Fibroblast of skin of right quadriceps (primary cell): Measurements from ENCODE around the gene STK32C.
"Not testable (repeated sequence)": the region's sequence is repeated elsewhere in the genome, so short reads cannot be mapped to it uniquely, and the experiment has no call there.

Experiments
- DNase-seq: peaks from one replicate; pipeline ENCODE4 v3.0.0-alpha.2; 2013

The STK32C gene

DNA sequence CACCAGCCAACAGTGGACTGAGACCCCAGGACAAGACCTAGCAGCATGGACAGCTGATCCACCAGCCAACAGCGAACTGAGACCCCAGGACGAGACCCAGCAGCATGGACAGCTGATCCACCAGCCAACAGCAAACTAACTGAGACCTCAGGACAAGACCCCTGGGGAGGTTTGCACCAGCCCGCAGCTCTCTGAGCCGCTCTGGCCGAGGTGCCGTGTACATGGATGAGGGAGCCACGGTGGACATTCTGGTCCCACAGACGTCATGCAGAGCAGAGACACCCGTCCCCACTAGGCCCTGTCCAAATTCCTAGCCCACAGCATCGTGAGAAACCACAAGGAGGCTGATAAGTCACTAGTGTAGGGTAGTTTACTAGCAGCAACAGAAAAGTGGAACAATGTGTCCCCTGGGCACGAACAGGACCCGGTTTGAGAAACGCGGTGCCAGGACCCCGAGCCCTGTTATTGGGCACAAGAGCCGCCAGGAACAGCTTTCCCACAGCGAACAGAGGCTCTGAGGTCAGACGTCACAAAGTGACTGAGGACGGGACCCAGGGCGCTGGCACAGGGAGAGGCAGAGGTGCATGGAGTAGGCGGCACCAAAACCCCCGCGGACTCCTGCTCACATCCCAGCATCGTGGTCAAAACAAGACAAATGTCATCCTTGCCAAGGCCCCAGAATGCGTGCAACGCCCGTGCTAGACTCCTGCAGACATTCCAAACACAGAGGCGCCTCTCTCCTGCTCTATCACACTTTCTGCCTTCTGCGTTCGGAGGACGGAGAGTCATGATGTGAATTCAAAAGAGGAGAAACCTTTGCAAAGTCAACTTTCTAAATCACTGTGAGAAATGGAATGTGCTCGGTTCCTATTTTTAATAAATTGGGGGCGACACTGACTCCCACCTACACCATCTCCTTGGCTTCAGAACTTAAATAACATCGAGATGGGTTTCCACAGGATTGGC lies 8.1 kb downstream of the STK32C start:
- no peak for DNase-seq

DNA sequence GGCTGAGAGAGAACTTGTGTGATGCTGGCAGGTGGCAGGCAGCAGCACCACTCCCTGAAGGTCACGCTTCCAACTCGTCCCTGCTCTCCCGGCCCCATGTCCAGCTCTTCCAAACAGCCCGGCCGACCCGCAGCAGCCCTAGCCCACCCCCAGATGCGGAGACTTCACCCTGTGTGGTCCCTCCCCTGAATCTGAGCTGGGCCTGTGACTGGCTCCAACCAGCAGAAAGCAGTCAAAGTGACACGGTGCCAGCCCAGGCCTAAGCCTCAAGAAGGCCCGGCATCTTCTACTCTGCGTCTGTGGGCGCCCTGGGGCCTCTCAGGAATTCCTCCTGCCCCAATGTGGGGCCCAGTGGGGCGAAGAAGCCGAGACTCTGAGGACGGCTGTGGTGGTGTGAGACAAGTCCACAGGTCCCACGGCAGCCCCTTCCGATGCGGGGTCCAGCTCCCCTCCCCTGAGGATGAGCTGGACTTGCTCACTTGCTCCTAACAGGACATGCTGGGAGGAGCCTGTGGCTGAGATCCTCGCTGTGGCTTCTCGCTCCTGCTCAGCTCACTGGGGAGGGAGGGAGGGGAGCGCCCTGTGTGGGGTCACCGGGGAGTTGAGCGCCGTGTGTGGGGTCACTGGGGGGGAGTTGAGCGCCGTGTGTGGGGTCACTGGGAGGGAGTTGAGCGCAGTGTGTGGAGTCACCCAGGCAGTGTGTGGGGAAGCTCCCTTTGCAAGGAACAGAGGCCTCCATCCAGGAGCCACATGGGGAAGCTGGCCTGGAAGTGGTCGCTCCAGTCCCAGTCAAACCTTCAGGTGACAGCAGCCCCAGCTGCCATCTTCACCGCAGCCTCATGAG lies 9.5 kb downstream of the STK32C start:
- no peak for DNase-seq

DNA sequence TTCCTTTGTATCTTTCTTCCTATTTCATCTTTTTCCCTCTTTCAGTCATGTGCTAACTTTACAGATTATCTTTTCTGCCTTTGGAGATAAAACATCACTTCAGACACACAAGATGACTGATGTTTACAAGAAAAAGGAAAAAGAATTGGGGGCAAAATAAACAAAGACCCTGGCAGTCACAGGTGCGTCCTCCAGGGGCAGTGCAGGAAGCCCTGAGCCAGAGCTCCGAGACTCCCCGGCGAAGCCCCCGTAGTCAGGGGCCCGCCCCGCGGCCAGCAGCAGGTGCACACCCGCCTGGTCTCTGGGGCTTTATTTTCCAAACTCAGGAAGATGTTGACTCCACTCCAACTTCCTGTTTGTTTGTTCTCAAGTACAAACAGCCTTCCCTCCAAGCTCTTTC lies 10.2 kb downstream of the STK32C start:
- no peak for DNase-seq

DNA sequence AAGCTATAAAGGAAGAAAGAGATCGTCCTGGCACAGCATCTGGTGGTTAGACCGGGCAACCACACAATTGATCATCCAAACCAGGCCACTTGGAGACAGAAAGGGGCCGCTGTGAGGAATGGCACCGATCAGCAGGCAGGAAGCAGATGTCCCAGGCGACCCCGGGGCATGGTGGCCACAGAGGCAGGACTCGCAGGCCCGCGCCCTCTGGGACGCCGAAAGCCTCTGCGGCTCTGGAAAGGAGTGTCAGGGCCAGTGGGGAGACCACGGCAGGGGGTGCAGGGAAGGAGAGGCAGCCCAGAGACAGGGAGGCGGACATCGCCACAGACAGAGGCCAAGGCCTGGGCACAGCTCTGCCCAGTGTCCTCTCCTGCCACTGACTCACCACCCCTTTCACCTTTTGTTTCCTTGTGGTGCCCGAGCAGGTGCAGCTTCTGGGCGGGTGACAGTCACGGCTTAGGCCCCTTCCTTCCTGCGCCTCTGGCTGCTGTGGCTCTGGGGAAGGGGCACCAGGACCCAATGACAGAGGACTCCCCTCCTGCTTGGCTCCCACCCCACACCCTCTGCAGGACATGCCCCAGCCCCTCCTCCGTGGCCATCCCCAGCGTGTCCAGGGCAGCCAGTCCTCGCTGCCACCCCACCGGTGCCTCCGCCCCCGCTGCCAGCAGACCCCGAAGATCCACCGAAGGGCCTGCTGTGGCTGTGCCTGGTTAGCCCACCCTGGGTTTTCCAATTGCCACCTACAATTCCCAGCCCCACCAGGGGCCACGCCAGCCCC lies 10.9 kb downstream of the STK32C start:
- DNase-seq: no peak

DNA sequence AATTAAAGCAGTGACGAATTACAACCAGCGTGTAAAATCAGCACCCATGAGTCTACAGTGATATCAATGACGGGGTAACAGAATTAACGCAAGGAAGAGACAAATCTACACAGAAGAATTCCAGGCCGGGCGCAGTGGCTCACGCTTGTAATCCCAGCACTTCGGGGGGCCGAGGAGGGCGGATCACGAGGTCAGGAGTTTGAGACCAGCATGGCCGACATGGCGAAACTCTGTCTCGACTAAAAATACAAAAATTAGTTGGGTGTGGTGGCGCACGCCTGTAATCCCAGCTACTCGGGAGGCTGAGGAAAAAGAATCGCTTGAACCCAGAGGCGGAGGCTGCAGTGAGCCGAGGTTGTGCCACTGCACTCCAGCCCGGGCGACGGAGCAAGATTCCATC lies 12.3 kb downstream of the STK32C start:
- DNase-seq: not testable (repeated sequence)

DNA sequence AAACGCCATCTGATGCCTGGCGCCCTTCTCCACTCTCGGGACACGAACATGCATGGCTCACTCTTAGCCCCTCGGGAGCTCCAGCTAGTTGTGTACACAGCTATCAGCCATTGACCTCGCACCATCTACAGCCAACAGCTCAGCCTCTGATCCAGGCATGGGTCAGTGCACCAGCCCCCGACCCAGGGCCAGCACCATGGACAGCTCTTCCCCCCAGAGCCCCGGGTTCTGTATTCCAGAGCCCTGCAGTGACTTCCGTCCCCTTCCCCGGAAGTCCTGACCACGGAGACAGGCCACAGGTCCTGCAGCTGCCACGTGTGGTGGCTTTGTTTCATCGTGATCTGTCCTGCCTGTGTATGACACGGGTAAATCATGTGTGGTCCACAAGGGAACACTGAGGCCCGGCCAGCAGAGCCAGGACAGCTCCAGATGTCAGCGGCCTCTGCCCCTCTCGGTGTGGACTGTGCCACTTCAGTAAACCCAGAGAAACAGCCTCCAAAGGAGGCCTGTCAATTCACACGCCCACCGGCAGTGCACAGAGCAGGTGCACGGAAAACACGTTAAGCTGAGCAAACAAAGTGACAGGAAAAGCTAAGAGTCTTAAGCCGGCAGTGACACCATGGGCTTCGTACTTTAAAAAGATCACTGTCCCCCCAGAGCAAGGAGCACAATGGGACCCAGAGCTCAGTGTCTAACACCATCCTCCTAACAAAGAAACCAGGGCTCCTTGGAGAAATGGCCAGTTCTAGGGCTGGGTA lies 13.0 kb downstream of the STK32C start:
- DNase-seq: no peak

DNA sequence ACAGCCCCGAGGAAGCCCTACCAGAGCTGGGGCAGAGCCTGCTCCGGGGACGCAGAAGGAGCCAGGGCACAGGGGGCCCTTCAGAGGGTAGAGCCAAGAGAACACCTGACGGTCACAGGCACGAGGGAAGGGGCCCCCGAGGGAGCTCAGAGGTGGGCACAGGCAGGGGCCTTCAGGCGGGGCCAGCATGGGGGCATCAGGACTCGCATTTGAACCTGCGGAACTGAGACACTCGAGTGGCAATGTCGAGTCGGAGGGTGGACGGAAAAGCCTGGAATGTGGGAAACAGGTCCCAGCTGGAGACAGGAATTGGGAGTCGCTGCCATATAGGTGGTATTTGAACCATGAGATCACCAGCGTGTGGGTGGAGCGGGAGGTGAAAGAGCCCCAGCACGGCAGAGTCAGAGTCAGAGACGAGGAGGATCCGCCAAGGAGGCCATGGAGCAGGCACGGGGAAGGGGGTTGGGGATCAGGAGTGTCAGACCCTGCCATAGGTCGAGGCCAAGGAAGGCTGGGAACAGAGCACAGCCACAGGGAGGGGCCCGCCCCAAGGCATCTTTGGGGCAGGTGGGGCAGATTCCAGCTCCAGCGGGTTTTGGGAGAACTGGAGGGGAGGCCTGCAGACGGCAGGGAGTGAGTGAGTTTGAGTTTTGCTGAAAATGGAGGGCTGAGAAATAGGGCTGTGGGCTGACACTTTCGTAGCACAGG lies 13.8 kb downstream of the STK32C start:
- no peak for DNase-seq

DNA sequence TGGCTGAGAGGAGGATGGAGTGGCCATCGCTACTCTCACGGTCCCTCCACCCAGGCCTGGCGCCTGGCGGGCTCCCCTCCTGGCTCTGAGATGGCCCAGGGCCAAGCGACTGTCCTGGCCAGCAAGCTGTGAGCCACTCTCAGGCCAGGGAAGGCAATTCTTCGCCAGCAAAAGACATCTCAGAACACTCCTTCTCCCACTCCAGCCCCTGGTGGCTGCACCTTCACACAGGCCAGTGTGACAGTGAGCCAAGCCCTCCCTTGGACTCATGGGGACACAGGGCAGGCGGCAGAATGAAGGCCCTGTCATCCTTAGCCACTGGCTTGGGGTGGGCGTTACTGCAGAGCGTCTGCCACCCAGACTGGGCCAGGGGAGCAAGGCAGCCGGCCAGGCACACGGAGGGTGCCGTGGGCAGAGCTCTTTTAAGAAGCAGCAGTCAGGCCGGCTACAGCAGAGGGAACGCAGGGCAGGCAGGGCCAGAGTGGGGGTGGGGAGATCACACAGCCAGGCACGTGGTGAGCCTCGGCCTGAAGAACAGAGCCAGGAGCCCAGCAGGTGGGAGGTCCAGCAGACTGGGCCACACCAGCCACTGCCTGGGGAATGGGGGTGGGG lies 14.4 kb downstream of the STK32C start:
- no peak for DNase-seq

DNA sequence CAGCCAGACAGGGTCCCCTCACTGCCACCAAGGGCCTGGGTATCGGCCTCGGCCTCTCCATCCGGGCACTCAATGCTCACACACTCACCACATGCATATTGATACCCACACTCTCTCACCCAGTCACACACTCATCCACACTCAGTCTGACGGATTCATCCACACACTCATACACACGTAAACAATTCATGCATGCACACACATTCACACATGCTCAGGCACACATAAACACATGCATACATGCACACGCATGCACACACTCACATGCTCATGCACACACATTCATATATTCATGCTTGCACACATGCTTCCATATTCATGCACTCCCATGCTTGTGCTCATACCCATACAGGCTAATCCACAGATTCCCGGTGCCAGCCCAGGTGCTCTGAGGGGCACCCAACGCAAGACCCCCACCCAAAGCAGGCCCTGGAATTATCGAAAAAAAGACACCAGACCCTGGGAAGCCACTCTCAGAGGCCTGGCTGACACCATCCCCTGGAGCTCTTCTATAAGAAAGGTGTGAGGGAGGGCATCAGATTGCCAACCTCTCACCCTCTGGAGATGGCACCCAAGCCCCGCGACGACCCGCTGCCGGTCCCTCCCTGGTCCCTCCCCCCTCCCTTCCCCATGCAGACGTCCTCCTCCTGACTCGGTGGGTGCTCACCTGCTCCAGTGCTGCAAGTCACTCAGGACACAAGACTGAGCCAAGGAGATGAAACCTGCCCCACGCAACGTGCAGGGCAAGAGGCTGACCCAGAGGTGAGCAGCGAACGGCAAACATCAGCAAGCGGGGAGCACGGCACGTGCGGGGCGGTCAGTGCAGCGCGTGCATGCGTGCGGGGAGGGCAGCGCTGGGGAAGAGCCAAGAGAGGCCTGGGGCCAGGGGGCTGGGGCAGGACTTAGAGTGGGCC lies 15.2 kb downstream of the STK32C start:
- DNase-seq: no peak

DNA sequence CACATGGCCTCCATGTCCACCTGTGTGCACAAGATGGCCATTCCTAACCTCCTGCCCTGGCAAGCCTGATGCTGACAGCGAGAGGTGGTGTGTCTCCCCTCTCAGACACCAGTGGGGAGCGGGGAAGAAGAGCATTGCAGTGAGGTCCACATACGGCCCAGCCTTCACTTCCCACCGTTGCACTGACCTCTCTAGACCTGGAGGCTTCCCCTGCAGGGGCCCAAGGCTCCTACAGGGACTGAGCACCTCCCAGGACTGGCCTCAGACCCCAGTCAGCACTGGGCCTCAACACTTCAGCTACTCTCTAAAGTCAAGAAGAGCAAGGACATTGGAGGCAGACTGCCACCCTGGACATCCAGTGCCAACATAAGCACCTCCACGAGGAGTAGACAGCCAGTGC lies 15.9 kb downstream of the STK32C start:
- no peak for DNase-seq

DNA sequence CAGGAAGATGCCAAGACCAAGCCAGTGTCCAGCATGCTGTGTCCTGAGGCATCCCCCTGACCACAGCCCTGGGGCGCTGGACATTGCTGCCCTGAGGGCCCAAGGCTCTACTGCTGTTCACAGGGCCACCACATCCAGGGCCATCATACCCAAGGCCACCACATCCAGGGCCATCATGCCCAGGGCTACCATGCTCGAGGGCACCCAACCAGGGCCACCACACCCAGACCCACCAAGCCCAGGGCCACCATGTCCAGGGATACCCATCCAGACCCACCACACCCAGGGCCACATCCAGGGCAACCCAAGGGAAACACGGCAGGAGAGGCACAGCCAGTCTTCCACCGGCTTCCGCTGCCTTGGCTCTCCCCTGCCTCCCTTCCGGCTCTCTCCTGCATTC lies 17.1 kb downstream of the STK32C start:
- DNase-seq: no peak

DNA sequence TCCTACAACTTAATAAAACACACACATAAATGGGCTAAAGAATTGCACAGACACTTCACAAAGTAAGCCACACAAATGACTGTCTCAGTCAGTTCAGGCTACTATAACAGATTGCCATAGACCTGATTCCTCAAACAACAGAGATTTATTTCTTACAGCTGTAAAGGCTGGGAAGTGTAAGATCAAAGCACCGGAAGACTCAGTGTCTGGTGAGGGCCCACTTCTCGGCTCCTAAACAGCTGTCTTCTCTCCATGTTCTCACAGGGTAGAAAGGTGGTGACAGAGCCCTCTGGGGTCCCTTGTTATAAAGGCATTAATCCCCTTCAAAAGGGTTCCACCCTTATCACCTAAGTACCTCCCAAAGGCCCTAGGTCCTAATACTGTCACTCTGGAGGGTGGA lies 18.3 kb downstream of the STK32C start:
- no peak for DNase-seq

DNA sequence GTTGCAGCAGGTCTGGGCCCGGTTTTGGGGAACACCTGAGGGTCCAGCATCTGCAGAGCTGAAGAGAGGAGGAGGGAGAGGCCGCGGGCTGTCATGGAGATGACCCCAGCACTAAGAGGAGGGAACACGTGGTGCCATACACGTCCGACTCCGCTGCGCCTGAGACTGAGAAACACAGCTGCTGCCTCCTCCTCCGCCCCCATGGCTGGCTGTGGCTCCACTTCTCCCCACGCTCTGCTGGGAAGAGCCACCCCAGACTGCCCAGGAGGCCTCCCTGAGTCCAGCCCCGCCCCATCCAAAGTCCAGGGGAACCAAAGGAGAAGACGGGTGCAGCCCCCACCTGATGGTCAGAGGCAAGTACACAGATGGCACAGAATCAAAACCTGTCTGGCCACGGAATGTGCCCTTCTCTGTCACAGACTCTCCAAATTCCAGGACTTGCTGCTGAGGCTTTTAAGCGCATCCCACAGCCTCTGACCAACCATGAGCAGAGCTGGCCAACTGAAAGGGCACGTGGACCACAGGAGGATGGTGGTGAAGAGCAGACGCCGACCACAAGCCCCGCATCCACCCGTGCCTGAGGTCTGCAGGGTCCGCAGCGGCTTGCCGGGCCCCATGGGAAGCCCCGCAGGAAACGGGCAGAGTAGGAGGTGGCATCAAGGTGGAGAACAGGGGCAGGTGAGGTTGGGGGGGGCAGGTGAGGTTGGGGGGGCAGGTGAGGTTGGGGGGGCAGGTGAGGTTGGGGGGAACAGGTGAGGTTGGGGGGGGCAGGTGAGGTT lies 24.0 kb downstream of the STK32C start:
- DNase-seq: no peak

DNA sequence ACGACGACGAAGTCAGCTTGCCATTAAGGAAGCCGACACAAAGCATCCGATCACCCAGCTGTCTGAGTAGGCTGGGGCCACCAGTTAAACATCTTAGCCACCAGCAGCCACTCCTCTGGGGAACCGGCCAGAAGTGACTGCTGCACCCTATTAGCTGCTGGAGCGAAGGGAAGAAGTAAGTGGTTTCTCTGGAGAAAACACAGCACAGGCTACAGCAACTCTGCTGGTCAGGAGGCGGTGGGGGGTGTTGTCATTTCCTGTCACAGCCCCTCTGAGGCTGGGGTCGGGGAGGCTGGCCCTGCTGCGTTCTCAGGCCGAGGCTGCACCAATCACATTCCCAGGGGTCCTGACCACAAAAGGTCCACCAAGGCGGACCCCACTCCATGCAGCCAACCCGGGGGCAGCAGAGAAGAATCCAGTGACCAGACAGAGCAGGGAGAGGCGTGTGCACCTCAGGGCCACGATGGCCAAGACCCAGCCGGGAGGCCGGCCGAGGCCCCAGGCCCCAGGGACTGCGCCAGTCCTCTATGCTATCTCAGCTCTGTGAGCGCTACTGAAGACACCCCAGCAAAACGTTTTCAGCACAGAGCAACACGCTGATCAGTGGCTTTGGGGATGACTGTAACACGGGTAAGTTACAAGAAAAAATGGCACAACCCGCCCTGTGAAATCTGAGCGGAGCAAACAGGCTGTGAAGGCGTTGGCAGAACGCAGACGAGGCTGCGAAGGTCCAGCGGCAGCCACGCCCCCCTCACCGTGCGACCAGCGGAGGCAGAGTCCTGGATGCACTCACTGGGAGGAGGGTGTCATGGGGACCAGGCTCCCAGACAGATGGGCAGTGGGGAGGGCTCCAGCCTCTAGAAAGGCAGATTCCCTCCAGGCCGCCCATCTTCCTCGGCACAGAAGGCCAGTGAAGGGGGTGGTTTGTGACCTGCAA lies 24.8 kb downstream of the STK32C start:
- no peak for DNase-seq

DNA sequence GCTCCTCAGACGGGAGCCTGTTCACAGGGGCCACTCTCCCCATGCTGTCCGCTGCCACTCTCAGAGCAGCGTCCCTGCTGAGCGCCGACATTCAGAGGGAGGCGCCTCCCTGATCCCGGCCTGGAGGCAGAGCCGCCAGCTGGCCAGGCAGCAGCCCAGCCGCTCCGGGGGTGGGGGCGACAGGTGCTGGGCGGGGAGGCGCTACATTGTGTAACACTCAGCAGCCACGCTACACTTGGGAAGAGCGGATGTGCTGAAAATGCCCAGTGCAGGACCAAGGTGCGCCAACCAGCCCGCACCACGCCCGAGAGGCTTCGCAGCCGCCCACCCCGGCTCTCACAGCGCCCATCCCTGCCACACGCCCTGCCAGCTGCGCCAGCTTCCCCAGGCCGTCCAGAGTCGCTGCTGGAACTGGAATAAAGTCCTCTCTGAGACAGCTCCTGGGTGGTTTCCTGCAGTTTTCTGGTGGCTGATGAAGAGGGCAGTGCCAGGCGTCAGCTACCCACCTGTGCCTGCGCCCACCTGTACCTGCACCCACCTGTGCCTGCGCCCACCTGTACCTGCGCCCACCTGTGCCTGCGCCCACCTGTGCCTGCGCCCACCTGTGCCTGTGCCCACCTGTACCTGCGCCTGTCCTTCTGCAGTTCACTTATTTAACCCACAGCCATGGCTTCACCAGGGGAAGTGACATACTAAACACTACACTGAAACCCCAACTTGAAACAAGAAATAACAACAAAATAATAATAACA lies 25.7 kb downstream of the STK32C start:
- no peak for DNase-seq

DNA sequence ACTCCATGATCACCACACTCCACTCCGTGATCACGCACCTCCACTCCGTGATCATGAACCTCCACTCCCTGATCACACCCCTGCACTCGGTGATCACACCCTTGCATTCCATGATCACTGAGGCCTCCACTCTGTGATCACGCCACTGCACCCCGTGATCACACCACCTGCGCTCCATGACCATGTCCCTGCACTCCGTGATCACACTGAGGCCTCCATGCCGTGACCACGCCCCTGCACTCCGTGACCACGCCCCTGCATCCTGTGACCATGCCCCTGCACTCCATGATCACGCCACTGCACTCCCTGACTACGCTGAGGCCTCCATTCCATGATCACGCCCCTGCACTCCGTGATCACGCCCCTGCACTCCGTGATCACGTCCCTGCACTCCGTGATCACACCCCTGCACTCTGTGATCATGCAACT lies 27.1 kb downstream of the STK32C start:
- DNase-seq: no peak
